ENCODE results near the gene TMPRSS2. TPM values are rescaled to one million over a fixed set of nuclear protein-coding genes. Genes with fewer than 3 reads are reported as not detected.
"Not testable (repeated sequence)": the region's sequence is repeated elsewhere in the genome, so short reads cannot be mapped to it uniquely, and the experiment has no call there.

The TMPRSS2 gene
- total RNA-seq, 1 experiment from 2014 or later = 1.1 TPM

DNA sequence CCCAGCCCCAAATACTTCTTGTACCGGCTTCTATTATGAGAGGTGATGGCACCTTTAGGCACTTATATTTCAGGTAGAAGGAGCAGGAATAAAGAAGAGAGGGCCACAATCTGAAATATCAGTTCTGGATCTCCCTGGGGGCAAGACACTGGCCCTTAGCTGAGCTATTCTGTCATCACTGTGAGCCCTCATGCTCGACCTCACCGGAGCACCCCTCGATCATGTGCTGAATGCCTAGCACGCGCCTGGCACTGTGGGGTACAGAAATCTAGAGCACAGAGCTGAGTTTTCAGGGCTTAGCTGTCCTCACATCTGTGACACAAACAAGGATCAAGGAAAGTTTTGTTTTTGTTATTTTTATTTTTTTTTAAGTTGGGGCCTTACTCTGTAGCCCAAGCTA lies 89.6 kb downstream of the TMPRSS2 start:
- RAD21 ChIA-PET (ENCODE audit: low non-redundant PET in 1 of 2, low total read pairs in 2 of 2, uncharacterized antibody in 2 of 2, unreplicated experiment in 2 of 2) = no interaction called here
- no peak overlapping the region for H3K4me3 ChIP-seq (replicated peaks in 1 of 2; ENCODE audit: low read depth in 1 of 2, low read length in 2 of 2)
- peaks cover 4 to 9% of the 10 kb centered on the region in 2 experiments; a peak in 3 of 4 replicates for H3K4me1 ChIP-seq (ENCODE audit: control insufficient read depth in 1 of 2, insufficient read depth in 2 of 2, low read length in 2 of 2)
- H3K79me2 ChIP-seq (ENCODE audit: insufficient read depth, low read length) = no peaks in the 10 kb centered on the region
- POLR2A ChIA-PET = no interaction called here
- CTCF ChIA-PET = no interaction called here
- DNase-seq (ENCODE audit: low read depth, low spot score) (no peak), ATAC-seq (no peak)
- no peaks in the 10 kb centered on the region for H3K9me2 ChIP-seq (ENCODE audit: insufficient read depth)
- BruUV-seq (replicated peaks) = no TSS peak
- intact Hi-C loops (cut with micrococcal nuclease) = no loop called here
- H3K27ac ChIP-seq (ENCODE audit: low read depth, low read length) = no peak overlapping the region
- H3K4me2 ChIP-seq (ENCODE audit: low read length) = no peak overlapping the region
- H3K9ac ChIP-seq (ENCODE audit: low read length) = no peak overlapping the region
- no peaks in the 10 kb centered on the region for H4K20me1 ChIP-seq (ENCODE audit: insufficient read depth)
- H3K9me3 ChIP-seq (ENCODE audit: control insufficient read depth in 1 of 2, insufficient read depth in 1 of 2, low read depth in 1 of 2, low read length in 2 of 2) = no peaks in the 10 kb centered on the region
- H2AFZ ChIP-seq (ENCODE audit: low read depth, low read length, poor library complexity, severe bottlenecking) = no peak overlapping the region
- H3K27me3 ChIP-seq (ENCODE audit: insufficient read depth, low read length) = no peaks in the 10 kb centered on the region
- TF ChIP-seq REST (IDR thresholded peaks at IDR 0.05; ENCODE audit: low read depth) (no peak), SP1 (IDR thresholded peaks at IDR 0.05; ENCODE audit: low read depth) (no peak), ELF1 (IDR thresholded peaks at IDR 0.05; ENCODE audit: borderline replicate concordance, low read depth) (no peak)
- H3K36me3 ChIP-seq (ENCODE audit: control insufficient read depth in 1 of 2, insufficient read depth in 2 of 2, low read length in 2 of 2) = no peaks in the 10 kb centered on the region

DNA sequence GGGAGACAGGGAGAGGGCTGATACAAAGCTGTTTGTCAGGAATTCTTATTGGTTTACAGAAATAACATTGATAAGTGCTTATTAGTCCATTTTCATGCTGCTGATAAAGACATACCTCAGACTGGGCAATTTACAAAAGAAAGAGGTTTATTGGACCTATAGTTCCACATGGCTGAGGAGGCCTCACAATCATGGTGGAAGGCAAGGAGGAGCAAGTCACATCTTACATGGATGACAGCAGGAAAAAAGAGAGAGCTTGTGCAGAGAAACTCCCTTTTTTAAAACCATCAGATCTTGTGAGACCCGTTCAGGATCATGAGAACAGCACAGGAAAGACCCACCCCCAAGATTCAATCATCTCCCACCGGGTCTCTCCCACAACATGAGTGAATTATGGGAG lies 90.5 kb downstream of the TMPRSS2 start:
- BruUV-seq (replicated peaks); H3K4me2 ChIP-seq (ENCODE audit: low read length); H3K27me3 ChIP-seq (ENCODE audit: insufficient read depth, low read length); H3K4me3 ChIP-seq (replicated peaks in 1 of 2; ENCODE audit: low read depth in 1 of 2, low read length in 2 of 2); H4K20me1 ChIP-seq (ENCODE audit: insufficient read depth); H3K9ac ChIP-seq (ENCODE audit: low read length); H3K36me3 ChIP-seq (ENCODE audit: control insufficient read depth in 1 of 2, insufficient read depth in 2 of 2, low read length in 2 of 2); H3K79me2 ChIP-seq (ENCODE audit: insufficient read depth, low read length); H3K27ac ChIP-seq (ENCODE audit: low read depth, low read length); DNase-seq (ENCODE audit: low read depth, low spot score); POLR2A ChIA-PET; intact Hi-C loops (cut with micrococcal nuclease); H2AFZ ChIP-seq (ENCODE audit: low read depth, low read length, poor library complexity, severe bottlenecking); RAD21 ChIA-PET (ENCODE audit: low non-redundant PET in 1 of 2, low total read pairs in 2 of 2, uncharacterized antibody in 2 of 2, unreplicated experiment in 2 of 2); ATAC-seq; H3K9me2 ChIP-seq (ENCODE audit: insufficient read depth); CTCF ChIA-PET; H3K9me3 ChIP-seq (ENCODE audit: control insufficient read depth in 1 of 2, insufficient read depth in 1 of 2, low read depth in 1 of 2, low read length in 2 of 2); H3K4me1 ChIP-seq (ENCODE audit: control insufficient read depth in 1 of 2, insufficient read depth in 2 of 2, low read length in 2 of 2): not testable (repeated sequence)

Other genes starting within 250 kb of the TMPRSS2 start
- not detected for gene FAM3B, start 191.4 kb downstream of the TMPRSS2 start, total RNA-seq (2021; ENCODE audit: unreplicated experiment)
- gene MX2, start 146.1 kb downstream of the TMPRSS2 start, total RNA-seq (2021; ENCODE audit: unreplicated experiment) = 0.22 TPM
- gene MX1, start 81.9 kb downstream of the TMPRSS2 start, total RNA-seq (2021; ENCODE audit: unreplicated experiment) = 2.0 TPM

Data from HCT116 (cell line).